H9 (cell line): ENCODE measurements around the gene CACNB4. TPM values are rescaled to one million over a fixed set of nuclear protein-coding genes. Genes with fewer than 3 reads are reported as not detected.

Experiments
- DNase-seq: peaks from one replicate; pipeline ENCODE4 v3.0.0-alpha.2; 2017
- H2AFZ ChIP-seq: one replicate; pipeline ENCODE4 v1.6.1; 2013; ENCODE audit warnings: mild to moderate bottlenecking, low read length, control low read depth, moderate library complexity
- H2AK5ac ChIP-seq: 2 replicates; pipeline ENCODE4 v1.6.1; 2013; ENCODE audit warnings: low read length, control low read depth, mixed read lengths; ENCODE audit not compliant: insufficient read length
- H2BK120ac ChIP-seq: one replicate; pipeline ENCODE4 v1.6.1; 2013; ENCODE audit warnings: low read depth, mild to moderate bottlenecking, low read length, control low read depth, inconsistent platforms; ENCODE audit not compliant: poor library complexity, severe bottlenecking
- H2BK12ac ChIP-seq: 2 replicates; pipeline ENCODE4 v1.6.1; 2013; ENCODE audit warnings: low read length, control low read depth, mixed read lengths, low read depth; ENCODE audit not compliant: insufficient read length
- H2BK15ac ChIP-seq: 2 replicates; pipeline ENCODE4 v1.6.1; 2013; ENCODE audit warnings: low read depth, low read length, control low read depth
- H2BK20ac ChIP-seq: one replicate; pipeline ENCODE4 v1.6.1; 2013; ENCODE audit warnings: low read depth, mild to moderate bottlenecking, low read length, control low read depth, inconsistent platforms; ENCODE audit not compliant: poor library complexity, severe bottlenecking
- H2BK5ac ChIP-seq: 2 replicates; pipeline ENCODE4 v1.6.1; 2013; ENCODE audit warnings: low read length, control low read depth, mixed read lengths; ENCODE audit not compliant: insufficient read length
- H3K14ac ChIP-seq: 2 replicates; pipeline ENCODE4 v1.6.1; 2013; ENCODE audit warnings: low read length, control low read depth; ENCODE audit not compliant: insufficient read depth
- H3K18ac ChIP-seq: 2 replicates; pipeline ENCODE4 v1.6.1; 2013; ENCODE audit warnings: low read depth, mild to moderate bottlenecking, mixed read lengths, low read length, control low read depth; ENCODE audit not compliant: insufficient read length
- H3K23ac ChIP-seq: 2 replicates; pipeline ENCODE4 v1.6.1; 2013; ENCODE audit warnings: low read length, control low read depth, mixed read lengths, low read depth; ENCODE audit not compliant: insufficient read length
- H3K23me2 ChIP-seq: 2 replicates; pipeline ENCODE4 v1.6.1; 2013; ENCODE audit warnings: low read depth, mild to moderate bottlenecking, mixed read lengths, low read length, control low read depth; ENCODE audit not compliant: insufficient read length, poor library complexity, severe bottlenecking
- H3K27ac ChIP-seq: 2 replicates; pipeline ENCODE4 v1.5.1; 2013; ENCODE audit warnings: low read length, control low read depth, mixed read lengths, low read depth; ENCODE audit not compliant: insufficient read length
- H3K27me3 ChIP-seq: 2 replicates; pipeline ENCODE4 v1.6.1; 2013; ENCODE audit warnings: low read length, control low read depth, inconsistent platforms; ENCODE audit not compliant: insufficient read depth
- H3K4ac ChIP-seq: 2 replicates; pipeline ENCODE4 v1.6.1; 2013; ENCODE audit warnings: low read depth, mild to moderate bottlenecking, control low read depth, inconsistent platforms, low read length, moderate library complexity
- H3K4me1 ChIP-seq: 2 replicates; pipeline ENCODE4 v1.6.1; 2013; ENCODE audit warnings: low read length, control low read depth, inconsistent platforms; ENCODE audit not compliant: insufficient read depth
- H3K4me2 ChIP-seq: 2 replicates; pipeline ENCODE4 v1.6.1; 2013; ENCODE audit warnings: low read length, control low read depth, mixed read lengths; ENCODE audit not compliant: insufficient read length, insufficient read depth
- H3K56ac ChIP-seq: 2 replicates; pipeline ENCODE4 v1.6.1; 2013; ENCODE audit warnings: low read depth, mild to moderate bottlenecking, mixed read lengths, low read length, control low read depth; ENCODE audit not compliant: insufficient read length
- H3K79me1 ChIP-seq: 2 replicates; pipeline ENCODE4 v1.6.1; 2013; ENCODE audit warnings: low read depth, mild to moderate bottlenecking, moderate library complexity, low read length, control low read depth, inconsistent platforms; ENCODE audit not compliant: insufficient read depth, poor library complexity, severe bottlenecking
- H3K79me2 ChIP-seq: 2 replicates; pipeline ENCODE4 v1.6.1; 2013; ENCODE audit warnings: low read length, control low read depth, inconsistent platforms; ENCODE audit not compliant: insufficient read depth
- H3K9ac ChIP-seq: 2 replicates; pipeline ENCODE4 v1.6.1; 2013; ENCODE audit warnings: low read length, control low read depth, mixed read lengths; ENCODE audit not compliant: insufficient read length; ENCODE audit errors: extremely low read depth
- H3K9me3 ChIP-seq: one replicate; pipeline ENCODE4 v1.6.1; 2013; ENCODE audit warnings: low read depth, low read length, inconsistent platforms; ENCODE audit not compliant: control insufficient read depth
- H3T11ph ChIP-seq: one replicate; pipeline ENCODE4 v1.6.1; 2013; ENCODE audit warnings: mild to moderate bottlenecking, low read length, control low read depth, inconsistent platforms
- H4K20me1 ChIP-seq: one replicate; pipeline ENCODE4 v1.6.1; 2013; ENCODE audit not compliant: control insufficient read depth, insufficient read length, insufficient read depth
- H4K5ac ChIP-seq: 2 replicates; pipeline ENCODE4 v1.6.1; 2013; ENCODE audit warnings: low read depth, mild to moderate bottlenecking, mixed read lengths, low read length, control low read depth; ENCODE audit not compliant: insufficient read length
- H4K8ac ChIP-seq: replicated peaks from 2 replicates; pipeline ENCODE4 v1.6.1; 2013; ENCODE audit warnings: low read length, control low read depth, mixed read lengths, low read depth; ENCODE audit not compliant: insufficient read length
- H4K91ac ChIP-seq: 2 replicates; pipeline ENCODE4 v1.6.1; 2013; ENCODE audit warnings: low read depth, mild to moderate bottlenecking, moderate library complexity, mixed read lengths, low read length, control low read depth; ENCODE audit not compliant: insufficient read length
- H3K27ac Mint-ChIP-seq, 3 experiments: 2 replicates in 2 of 3; 3 replicates in 1 of 3; pipeline ENCODE4 v1.8.0; 2020 to 2021; ENCODE audit warnings: mixed read lengths in 3 of 3, mild to moderate bottlenecking in 1 of 3, moderate library complexity in 1 of 3
- H3K27me3 Mint-ChIP-seq: 2 replicates; pipeline ENCODE4 v1.8.0; 2021; ENCODE audit warnings: low read depth, mild to moderate bottlenecking, moderate library complexity, mixed read lengths
- H3K36me3 Mint-ChIP-seq, 3 experiments: 2 replicates in 2 of 3; 3 replicates in 1 of 3; pipeline ENCODE4 v1.8.0; 2020 to 2021; ENCODE audit warnings: low read depth in 3 of 3, mixed read lengths in 3 of 3; ENCODE audit not compliant: insufficient read depth in 1 of 3
- H3K4me1 Mint-ChIP-seq, 2 experiments: 2 replicates each; pipeline ENCODE4 v1.8.0; 2020; ENCODE audit warnings: mixed read lengths in 2 of 2
- H3K4me3 Mint-ChIP-seq, 2 experiments: 2 replicates in 1 of 2; 3 replicates in 1 of 2; pipeline ENCODE4 v1.8.0; 2020 to 2021; ENCODE audit warnings: mild to moderate bottlenecking in 2 of 2, mixed read lengths in 2 of 2, moderate library complexity in 1 of 2
- H3K9me3 Mint-ChIP-seq, 2 experiments: 2 replicates in 1 of 2; 3 replicates in 1 of 2; pipeline ENCODE4 v1.8.0; 2020; ENCODE audit warnings: mild to moderate bottlenecking in 2 of 2, mixed read lengths in 2 of 2, moderate library complexity in 1 of 2
- CTCF ChIP-seq: fragments of 200-600 bp; sonication (generic); conservative IDR thresholded peaks from 3 replicates; pipeline ENCODE4 v1.8.0; 2021; ENCODE audit warnings: antibody characterized with exemption, mild to moderate bottlenecking
- WGBS: extraction: QIAGEN DNeasy Blood & Tissue Kit; methylation state at CpG from one replicate; pipeline ENCODE4 v1.1.7; 2013; ENCODE audit warnings: missing lambda C conversion rate, low lambda C conversion rate, mixed read lengths; ENCODE audit not compliant: insufficient read length; ENCODE audit errors: extremely low coverage; 5-methylcytosine and 5-hydroxymethylcytosine counted together
- total RNA-seq: library from RNA; stranded (reverse); gene quantifications from 2 replicates; pipeline ENCODE4 v1.2.1, GENCODE V29; 2021

The CACNB4 gene
- total RNA-seq, 1 experiment from 2014 or later, result 1.4 TPM

- Histone ChIP-seq H2AK5ac (no peak overlapping the region), H3K79me1 (no peaks in the 10 kb centered on the region), H3K27ac (no peak overlapping the region), H3K4me2 (no peak overlapping the region), H3K14ac (no peak overlapping the region), H4K8ac (no peak overlapping the region), H3K4me1 (no peaks in the 10 kb centered on the region), H3K4ac (no peak overlapping the region), H3T11ph (no peak overlapping the region), H3K9me3 (no peaks in the 10 kb centered on the region), H3K79me2 (no peaks in the 10 kb centered on the region), H3K18ac (no peak overlapping the region), H4K5ac (no peak overlapping the region), H3K56ac (no peak overlapping the region), H3K9ac (no peak overlapping the region), H4K20me1 (no peaks in the 10 kb centered on the region), H3K23me2 (no peaks in the 10 kb centered on the region), H2BK5ac (no peak overlapping the region), H2BK20ac (no peak overlapping the region), H2BK15ac (no peak overlapping the region), H4K91ac (no peak overlapping the region), H2AFZ (no peak overlapping the region), H3K23ac (no peak overlapping the region), H2BK12ac (no peak overlapping the region), H3K27me3 (no peaks in the 10 kb centered on the region), H2BK120ac (no peak overlapping the region)
- Mint-ChIP-seq H3K4me3 (no peak overlapping the region), H3K36me3 (no peaks in the 10 kb centered on the region), H3K9me3 (no peaks in the 10 kb centered on the region), H3K4me1 (peaks cover 3% of the 10 kb centered on the region in 2 experiments), H3K27me3 (peaks cover 2% of the 10 kb centered on the region; the same call in 1 of the 2 replicates), H3K27ac (no peak overlapping the region; a peak in 1 of 7 replicates)
- no peak for DNase-seq
- no peak for TF ChIP-seq CTCF
- no CpG with 5 or more reads among the region's 14 CpGs for WGBS
Measured at GRCh38 chr2:151952691-151953456, 146.0 kb downstream of the CACNB4 start.
